ENCODE measurements around the gene OR2A12.

GRCh38 chr7:144074374-144074773, 11.7 kb upstream of the OR2A12 start:
- no peak for TF ChIP-seq RAD21 (IDR thresholded peaks at IDR 0.05; ENCODE audit: low read depth)
- no peak for TF ChIP-seq TCF12 (IDR thresholded peaks at IDR 0.05; ENCODE audit: low read depth)
- no peak for TF ChIP-seq EP300 (IDR thresholded peaks at IDR 0.05; ENCODE audit: borderline replicate concordance)
- no peak for TF ChIP-seq TAF1 (IDR thresholded peaks at IDR 0.05; ENCODE audit: low read depth)
